NCI-H82 treated with DMSO at 0.1 percent for 48 hours (cell line): ENCODE results near the gene JCHAIN.
"Not testable (repeated sequence)": the region's sequence is repeated elsewhere in the genome, so short reads cannot be mapped to it uniquely, and the experiment has no call there.

Experiments used
- DNase-seq: peaks from one replicate; lab custom pipeline; 2025; ENCODE audit not compliant: unreplicated experiment; lab: John Stamatoyannopoulos, UW

Gene JCHAIN

DNA sequence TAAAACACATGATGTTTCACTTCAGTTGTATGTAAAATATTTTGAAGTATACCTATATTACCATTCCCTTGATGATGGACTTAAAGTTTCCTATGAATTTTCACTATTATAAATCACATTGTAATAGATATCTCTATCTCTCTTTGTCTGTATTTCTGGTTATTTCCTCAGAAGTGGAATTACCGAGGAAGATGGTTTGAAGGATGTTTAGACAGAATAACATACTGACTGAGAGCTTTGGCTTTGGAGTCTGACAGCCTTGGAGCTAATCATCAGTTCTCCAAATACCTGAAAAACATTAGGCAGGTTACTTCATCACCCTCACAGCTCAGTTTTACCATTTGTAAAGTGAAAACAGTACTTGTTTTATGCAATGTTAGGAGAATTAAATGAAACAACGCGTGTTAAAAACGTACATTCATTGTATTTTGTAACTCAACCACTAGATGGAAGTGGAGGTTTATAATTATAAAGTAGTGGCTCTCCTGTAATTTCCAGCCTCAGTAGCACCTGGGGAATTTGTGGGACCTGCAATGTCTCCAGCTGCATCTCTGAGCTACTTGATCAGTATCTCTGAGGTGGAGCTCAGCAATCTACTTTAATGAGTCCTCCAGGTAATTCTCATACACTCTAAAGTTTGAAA, 14.3 kb downstream of the JCHAIN start:
- DNase-seq = peak; percentile 12

DNA sequence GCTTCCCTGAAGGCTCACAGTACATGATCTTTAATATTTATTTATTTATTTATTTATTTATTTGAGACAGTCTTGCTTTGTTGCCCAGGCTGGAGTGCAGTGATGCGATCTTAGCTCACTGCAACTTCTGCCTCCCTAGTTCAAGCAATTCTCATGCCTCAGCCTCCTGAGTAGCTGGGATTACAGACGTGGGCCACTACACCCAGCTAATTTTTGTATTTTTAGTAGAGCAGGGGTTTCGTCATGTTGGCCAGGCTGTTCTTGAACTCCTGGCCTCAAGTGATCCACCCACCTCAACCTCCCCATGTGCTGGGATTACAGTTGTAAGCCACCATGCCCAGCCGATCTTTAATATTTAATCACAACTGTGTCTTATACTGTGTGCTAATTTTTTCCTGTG, 15.6 kb downstream of the JCHAIN start:
- DNase-seq = not testable (repeated sequence)

DNA sequence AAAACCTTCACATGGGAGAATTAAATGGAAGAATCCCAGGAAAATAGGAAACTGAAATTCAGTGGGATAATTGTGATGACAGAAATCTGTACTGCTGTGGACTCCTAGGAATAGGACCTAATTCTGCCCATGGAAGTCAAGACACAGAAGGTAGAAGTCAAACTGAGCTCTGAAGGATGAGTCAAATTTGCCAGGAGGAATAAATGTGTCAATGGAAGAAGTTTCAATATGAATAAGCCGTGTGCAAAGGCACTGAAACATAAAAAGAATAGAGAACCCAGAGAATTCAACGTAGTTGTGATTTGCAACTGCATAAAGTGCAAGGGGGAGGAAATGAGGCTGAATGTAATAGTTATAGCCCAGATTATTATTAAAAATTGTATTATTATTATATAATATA, 26.1 kb downstream of the JCHAIN start:
- DNase-seq = no peak

DNA sequence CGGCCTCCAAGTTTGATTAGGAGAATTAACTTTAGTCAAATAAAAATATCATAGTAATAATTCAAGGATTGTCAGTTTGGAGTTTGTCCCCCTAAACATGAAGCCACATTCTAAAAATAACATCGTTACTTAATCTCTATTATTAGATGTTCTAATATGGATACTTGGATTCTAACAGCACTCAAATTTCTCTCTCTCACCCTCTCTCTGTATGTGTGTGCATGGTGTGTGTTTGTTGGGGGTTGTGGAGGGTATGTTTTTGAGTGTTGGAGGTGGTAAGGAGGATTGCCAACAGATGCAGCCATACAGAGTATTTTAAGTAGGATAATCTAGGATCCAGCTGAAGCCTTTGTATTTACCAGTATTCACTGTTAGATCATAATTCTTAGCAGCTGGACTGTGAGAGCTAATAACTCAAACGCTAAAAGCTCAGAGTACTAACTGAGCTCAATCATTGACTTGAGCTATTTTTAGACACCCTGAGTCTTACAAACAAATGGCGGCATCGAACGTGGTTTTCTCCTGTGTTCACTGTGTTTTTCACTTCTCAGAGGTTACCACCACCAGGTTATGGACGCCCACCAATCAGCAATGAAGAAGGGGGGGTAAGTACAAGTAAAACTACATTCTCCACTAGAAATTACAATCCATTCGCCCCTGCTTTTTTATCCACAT, 28.9 kb downstream of the JCHAIN start:
- DNase-seq = peak; percentile 66

DNA sequence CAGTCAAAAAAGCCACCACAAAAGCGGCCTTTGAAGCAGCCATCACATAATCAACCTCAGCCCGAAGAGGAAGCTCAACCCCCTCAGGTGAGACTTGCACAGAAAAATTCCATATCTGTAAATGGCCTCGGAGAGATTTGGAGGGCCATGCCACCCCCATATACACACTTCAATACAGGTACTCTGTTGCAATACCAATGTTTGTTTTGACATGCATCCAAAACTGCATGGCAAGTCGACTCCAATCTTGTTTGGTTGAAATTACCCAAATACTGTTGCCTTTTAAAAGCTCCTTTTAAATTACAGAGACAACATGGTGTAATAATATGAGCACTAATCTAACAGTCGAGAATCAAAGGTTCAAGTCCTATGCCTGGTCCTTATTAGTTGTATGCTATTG, 31.8 kb downstream of the JCHAIN start:
- DNase-seq = no peak

DNA sequence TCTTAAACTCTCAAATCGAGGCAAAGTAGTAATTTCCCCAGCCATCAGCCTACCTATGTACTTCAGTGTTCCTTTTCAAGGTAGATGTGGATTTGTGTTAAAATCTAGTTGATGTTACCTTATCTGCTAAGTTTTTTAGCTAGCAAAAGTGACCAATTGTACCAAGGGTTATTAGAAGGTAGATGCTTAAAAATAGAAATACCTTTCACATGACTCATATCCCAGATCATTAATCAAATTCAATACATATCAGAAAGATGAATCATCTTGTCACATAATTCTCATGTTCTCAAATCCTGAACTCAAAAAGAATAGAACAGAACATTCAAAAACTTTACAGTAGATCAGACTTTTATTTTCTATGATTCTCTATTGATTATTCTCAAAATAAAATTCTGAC, 34.3 kb downstream of the JCHAIN start:
- no peak for DNase-seq

DNA sequence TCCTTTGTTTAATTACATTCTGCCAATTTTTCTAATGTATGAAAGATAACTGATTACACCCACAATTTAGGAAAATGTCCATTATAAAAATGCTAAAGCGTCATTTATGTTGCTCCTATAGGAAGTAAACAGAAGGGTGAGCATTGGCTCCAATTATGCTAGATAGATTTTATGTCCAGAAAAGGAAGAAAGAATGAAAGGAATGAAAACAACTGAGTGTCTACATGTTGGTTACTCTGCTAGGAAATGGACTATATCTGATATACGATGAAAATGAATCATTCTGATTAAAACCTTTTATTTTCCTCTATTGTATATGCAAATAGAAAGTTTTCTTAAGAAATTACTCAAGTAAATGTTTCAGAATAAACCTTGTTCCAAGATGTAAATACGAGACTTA, 36.1 kb downstream of the JCHAIN start:
- no peak for DNase-seq

DNA sequence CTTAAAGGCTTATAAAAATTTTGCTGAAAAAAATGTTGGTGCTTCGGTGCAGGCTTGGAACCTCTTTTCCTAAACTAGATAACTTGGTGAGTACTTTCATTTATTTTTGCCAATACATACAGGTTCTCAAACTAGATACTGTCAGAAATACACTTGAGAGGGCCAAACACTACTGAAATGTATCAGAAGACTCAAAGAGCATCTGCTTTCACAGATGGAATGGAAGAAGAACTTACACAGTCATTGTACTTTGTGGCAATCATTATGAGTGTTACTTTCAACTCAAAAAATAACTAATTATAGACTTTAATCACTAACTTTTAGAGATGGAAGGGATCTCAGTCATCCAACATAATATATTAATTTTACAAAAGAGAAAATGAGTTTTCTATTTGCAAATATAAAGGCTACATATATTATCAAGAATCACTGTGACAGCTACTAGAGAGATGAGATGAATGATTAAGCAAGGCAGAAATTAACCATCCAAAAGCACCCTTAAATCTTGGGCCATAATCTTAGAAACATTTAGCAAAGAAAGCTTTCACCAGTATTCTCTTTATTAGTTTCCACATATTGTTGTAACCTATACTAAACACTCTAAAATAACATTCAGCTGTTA, 36.7 kb downstream of the JCHAIN start:
- no peak for DNase-seq

DNA sequence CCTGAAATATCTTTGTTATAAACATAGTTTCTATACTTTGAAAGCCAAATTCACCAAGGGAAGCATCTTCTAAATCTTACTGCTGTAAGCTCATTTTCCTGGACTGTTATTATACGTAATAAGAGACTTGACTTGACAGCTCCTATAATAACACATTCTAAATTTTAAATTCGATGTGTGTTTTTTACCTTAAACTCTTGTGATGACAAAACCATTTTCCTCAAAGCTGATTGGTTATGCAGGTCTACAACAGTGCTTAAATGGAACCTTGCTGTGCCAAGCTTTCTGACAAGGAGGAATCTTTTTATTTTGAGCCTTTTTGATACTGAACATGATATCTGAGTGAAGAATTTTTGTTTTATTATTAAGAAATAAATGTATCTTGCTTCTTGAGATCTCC, 37.9 kb downstream of the JCHAIN start, which contains the start of gene ENAM:
TSS of gene ENAM (plus strand) at position 301 of the 400 bp plus-strand sequence. CDS start 757 bp downstream, outside the sequence.
- DNase-seq = no peak

DNA sequence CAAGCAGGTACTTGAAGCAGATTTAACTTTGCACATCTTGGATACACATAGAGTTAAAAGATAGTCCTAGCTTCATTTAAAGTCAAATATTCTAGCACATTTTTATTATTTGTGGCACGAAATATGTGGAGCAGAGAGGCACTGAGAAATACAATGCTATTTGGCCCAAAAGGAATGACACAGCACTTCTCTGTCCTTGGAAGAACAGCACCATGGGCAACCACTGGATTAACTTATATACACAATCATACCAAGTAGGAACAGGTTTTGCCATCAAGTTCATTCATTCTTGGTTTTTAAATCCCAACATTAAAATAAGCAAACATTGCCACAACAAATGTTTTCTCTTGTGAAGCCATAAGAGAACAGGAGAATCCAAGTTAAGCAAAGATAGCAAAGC, 38.7 kb downstream of the JCHAIN start:
- DNase-seq = no peak

DNA sequence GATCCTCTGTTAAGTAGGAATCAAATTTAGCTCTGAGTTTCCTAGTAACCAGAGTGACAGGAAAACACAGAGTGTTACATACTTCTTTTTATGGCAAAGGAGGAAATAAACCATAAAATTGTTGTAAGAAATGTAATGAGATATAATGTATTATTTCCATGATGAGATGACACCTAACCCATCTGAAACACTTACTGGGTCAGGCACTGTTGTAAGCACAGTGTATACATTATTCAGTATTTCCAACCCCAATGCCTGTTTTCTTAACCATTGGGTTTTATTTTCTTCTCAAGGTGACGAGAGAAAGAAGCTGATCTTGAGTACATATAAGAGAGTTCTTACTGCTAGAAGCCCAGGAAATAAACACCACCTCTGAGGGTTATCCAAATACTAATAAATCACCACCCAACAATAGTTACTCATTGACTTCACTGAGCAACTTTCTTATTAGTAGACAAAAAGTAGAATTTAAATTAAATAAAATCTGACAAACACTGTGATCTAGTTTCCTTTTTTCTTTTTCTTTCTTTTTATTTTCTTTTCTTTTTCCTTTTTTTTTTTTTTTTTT, 42.0 kb downstream of the JCHAIN start:
- DNase-seq = no peak

DNA sequence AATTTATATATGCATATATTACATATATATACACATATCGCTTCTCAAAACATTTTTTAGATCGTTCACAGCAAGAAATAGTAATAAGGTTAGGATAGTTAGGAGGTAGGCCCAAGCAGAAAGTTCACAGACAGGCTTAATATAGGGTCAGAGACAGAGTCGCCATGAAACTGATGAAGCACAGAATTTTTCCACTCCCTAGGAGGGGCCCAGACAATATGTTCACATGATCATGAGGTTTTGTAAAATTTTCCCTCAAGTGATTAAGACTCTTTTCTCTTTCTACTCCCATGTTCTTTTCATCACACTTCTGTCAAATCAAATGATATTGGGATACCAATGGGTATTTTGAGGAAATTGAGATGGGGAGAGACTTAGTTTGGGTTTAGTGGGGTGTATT, 43.0 kb downstream of the JCHAIN start:
- DNase-seq = no peak

DNA sequence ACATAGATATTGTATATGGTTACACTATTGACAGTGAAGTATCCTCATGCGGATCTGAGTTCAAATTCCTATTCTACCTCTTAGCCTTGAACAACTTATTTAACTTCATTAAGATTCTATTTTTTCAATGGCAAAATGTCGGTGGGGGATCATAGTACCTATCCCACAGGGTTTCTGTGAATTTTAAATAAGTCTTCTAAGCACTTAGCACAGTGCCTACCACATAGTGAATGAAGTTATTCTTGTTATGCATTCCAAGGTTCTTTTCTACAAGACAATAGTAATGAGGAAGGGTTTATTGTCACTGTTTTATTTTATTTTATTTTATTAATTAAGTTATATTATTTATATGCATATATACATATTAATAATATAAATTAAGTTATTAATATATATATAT, 46.5 kb downstream of the JCHAIN start:
- DNase-seq = no peak

DNA sequence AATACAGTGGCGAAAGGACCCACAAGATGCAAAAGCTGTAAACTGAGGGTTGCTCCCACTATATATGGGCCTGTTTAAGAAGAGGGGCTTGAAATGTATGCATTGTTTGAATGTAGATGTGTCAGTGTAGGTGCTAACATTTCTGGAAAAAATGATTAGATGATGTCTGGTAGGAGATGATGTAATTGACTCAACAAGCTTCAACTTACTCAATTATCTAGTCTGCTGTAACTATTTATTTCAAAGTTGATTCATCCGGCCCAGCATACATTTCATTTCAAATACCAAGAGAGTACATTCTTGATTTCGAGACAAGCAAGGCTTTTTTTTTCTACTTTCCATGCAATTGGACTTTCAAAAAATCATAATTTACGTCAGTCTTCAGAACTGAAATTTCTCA, 47.0 kb downstream of the JCHAIN start:
- no peak for DNase-seq

DNA sequence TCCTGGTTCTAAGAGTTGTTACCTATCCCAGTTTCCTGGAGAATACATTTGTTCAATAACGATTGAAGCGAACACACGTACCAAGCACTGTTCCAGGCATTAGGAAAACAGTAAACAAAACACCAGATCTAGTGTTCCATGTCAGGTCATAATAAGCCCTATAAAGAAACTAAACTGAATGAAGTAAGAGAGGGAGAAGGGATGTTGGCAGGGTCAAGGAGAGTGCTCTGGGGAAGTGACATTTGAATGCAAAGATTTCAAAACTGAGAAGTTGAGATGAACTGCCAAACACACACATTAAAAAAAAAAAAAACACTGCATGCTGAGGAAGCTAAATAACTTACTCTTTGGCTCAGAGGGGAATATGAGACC, 52.1 kb downstream of the JCHAIN start:
- DNase-seq = no peak

DNA sequence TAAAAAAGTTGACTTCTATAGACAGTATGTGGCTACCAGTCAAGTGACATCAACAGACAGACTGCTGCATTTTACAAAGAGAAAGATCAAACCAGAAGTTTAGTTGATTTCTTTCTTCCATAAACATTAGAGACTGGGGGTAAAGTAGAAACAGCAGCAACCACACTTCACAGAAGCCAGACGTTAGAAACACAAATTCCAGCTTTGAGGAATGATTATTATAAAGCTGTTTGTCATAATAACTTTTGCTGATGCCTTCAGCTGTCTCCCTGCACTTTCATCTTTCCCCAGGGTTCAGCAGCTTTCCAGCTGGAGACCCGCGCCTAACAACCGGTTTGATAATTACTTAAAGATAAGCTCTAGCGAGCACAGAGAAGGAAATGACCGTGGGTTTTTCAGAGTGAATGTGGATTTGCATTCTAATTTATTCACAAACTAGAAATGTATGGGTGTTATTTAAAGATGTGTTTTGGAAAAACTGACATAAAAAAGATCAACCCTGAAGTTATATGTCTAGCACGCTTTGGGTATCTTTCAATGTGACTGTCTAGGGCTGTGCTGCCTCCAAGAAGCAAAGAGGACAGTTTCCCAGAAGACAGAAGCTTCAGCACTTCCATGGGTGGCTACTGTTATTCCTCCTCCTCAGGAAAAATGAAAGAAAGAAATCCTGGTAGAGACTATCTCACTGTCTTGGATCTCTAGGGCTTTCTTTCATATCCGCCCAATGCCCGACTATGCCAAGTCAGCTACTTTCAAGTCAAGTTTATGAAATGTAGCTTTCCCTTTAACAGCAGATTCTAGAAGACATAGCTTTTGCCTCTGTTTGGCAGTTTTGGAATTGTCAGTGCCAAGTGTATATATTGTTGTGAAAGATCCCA, 52.8 kb downstream of the JCHAIN start:
- no peak for DNase-seq

DNA sequence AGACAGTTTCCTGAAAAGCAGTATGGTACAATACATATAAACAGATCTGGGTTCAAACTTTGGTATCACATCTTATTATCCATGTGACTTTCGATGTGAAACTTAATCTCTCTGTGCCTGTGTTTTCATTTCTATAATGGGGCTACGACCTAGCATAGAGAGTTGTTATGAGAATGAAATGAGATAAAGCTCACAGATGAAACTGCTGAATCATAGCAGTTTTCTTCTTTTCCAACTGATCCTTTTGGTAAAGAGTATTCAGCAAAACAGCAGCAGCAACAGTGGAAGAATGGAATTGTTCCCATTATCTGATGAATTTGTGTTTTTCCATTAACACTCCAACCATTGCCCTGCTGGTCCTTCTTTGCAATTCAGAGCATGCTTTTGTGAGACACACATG, 58.0 kb downstream of the JCHAIN start:
- no peak for DNase-seq

DNA sequence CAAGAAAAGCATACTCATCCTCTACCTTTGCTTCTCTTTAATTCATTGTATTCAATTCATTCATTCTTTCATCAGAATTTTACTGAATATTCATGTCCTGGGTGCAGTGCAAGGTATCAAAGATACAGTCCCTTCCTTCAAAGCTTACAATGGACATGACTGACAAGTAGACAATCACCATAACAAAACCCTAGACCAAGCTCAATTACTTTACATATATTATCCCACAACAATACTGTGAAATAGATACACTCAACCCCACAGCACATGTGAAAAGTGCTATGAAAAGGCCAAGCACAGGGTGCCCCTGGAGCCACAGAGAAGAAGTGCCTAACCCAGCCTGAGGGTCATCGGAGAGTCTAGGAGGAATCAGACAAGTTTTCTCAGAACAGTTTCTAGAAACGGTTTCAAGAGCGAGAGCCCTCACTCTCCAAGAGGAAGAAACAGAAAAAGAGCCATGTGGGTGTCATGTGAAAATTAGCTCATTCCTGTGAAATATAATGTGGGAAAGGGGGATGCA, 58.9 kb downstream of the JCHAIN start:
- no peak for DNase-seq

DNA sequence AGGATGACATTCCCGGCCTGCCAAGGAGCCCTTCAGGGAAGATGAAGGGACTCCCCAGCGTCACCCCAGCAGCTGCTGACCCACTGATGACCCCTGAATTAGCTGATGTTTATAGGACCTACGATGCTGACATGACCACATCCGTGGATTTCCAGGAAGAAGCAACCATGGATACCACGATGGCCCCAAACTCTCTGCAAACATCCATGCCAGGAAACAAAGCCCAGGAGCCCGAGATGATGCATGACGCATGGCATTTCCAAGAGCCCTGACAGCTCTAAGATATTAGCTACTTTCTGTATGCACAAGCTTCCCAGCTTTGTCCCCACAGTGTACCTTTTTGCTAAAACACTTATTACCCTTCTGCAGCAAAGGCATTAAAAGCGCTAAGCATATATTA, 59.8 kb downstream of the JCHAIN start:
- DNase-seq = no peak
